ENCODE data around the gene SLC34A1.

DNA sequence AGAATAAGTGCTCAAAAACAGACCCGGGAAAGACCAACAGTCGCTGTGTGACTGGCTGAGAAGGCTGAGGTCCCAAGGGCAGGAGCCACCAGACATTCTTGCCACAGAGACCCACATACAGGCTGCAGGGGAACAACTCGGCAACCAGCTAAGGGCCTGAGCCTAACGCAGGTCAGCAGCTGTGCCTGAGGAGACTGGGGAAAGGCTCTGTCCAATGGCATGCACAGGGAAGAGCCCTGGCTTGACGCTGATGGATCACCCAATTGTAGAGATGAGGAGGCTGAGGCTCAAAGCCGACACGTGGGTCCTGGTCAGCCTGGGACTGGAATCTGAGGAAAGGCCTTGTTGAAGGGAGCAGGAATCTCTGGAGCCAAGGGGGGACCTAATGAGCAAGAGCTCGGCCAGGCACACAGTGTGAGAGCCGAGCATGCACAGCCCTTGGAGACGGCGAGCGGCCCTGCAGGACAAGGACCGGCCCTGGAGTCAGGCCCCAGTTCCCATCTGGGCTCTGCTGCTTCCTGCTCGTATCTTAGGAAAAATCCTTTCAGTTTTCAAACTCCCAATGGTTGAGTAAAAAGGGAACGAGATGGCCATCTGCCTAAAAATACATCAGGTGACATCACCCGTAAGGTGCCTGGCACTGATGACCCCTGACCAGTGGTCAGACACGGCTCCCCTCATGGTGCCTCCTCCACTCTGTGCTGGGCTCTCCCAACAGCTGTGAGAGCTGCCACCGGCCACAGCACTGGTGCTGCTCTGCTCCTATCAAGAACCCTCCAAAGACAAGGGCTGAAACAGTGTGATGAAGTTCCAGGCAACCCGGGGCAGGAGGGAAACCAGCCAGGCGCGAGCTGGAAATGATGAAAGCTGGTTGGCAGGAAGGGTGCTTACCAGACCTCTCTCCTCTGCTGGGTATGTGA is 49.2 kb upstream of the SLC34A1 start:
- TF ChIP-seq EZH2 (IDR thresholded peaks at IDR 0.05; ENCODE audit: insufficient read depth, low read length), result no peak
- TF ChIP-seq, protein P1, sequence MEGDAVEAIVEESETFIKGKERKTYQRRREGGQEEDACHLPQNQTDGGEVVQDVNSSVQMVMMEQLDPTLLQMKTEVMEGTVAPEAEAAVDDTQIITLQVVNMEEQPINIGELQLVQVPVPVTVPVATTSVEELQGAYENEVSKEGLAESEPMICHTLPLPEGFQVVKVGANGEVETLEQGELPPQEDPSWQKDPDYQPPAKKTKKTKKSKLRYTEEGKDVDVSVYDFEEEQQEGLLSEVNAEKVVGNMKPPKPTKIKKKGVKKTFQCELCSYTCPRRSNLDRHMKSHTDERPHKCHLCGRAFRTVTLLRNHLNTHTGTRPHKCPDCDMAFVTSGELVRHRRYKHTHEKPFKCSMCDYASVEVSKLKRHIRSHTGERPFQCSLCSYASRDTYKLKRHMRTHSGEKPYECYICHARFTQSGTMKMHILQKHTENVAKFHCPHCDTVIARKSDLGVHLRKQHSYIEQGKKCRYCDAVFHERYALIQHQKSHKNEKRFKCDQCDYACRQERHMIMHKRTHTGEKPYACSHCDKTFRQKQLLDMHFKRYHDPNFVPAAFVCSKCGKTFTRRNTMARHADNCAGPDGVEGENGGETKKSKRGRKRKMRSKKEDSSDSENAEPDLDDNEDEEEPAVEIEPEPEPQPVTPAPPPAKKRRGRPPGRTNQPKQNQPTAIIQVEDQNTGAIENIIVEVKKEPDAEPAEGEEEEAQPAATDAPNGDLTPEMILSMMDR (IDR thresholded peaks at IDR 0.05; ENCODE audit: insufficient read depth, low read depth, low read length), result no peak

Data from astrocyte (in vitro differentiated cells and primary cell).